Measurements from ENCODE around the gene EHMT1. TPM values are rescaled to one million over a fixed set of nuclear protein-coding genes. Genes with fewer than 3 reads are reported as not detected.

Gene EHMT1
- polyA plus RNA-seq, 2 of the 4 experiments (the other 2 are of a cell fraction) = 41.3 to 48.0 TPM

GRCh38 chr9:137603879-137604278, 14.9 kb upstream of the EHMT1 start:
- Histone ChIP-seq H3K4me1 (peaks cover 21% of the 10 kb centered on the region), H3K9me3 (no peaks in the 10 kb centered on the region), H3K4me3 (no peak overlapping the region), H3K4me2 (no peak overlapping the region), H3K27ac (no peak overlapping the region)
- TF ChIP-seq SMC3 (IDR thresholded peaks at IDR 0.05) (no peak), NFE2L2 (conservative IDR thresholded peaks at IDR 0.05; ENCODE audit: low read length) (no peak), RNF2 (IDR thresholded peaks at IDR 0.05; ENCODE audit: borderline replicate concordance, low read depth) (no peak), RCOR1 (IDR thresholded peaks at IDR 0.05; ENCODE audit: low read depth, low read length) (no peak), CBX2 (IDR thresholded peaks at IDR 0.05; ENCODE audit: borderline replicate concordance, low read depth) (no peak), PHF8 (IDR thresholded peaks at IDR 0.05; ENCODE audit: borderline replicate concordance, low read depth) (no peak), HES2 (IDR thresholded peaks at IDR 0.05) (no peak), CBX8 (IDR thresholded peaks at IDR 0.05) (no peak), ELK1 (IDR thresholded peaks at IDR 0.05; ENCODE audit: low read depth, low read length) (no peak), PBX3 (IDR thresholded peaks at IDR 0.05) (no peak), HDAC2 (IDR thresholded peaks at IDR 0.05) (no peak), MAX (IDR thresholded peaks at IDR 0.05) (no peak), USF2 (IDR thresholded peaks at IDR 0.05) (no peak), ZNF302 (CRISPR knock-in tag; IDR thresholded peaks at IDR 0.05) (no peak), HOXA7 (CRISPR knock-in tag; IDR thresholded peaks at IDR 0.05) (no peak), EP300 (IDR thresholded peaks at IDR 0.05) (no peak), E2F6 (IDR thresholded peaks at IDR 0.05; ENCODE audit: borderline replicate concordance, low read depth) (no peak), KDM5A (IDR thresholded peaks at IDR 0.05) (no peak)
- DNase-seq (ENCODE audit: low read depth in 1 of 2, low spot score in 1 of 2) = no peak
- ATAC-seq = no peak
- no peak for FAIRE-seq
- ChIA-PET POLR2A (no interaction called here), CTCF (interaction anchor here (0.7 to 18.5 kb wide), 3 partner anchors 12 to 23 kb away, joined by 3 to 175 read pairs (median 8); partner anchors contain the start of gene DPH7)
- WGBS (ENCODE audit: missing lambda C conversion rate) = 90% methylated on average over 13 of the region's 13 CpGs

GRCh38 chr9:137604345-137605086, 14.3 kb upstream of the EHMT1 start:
- no peak for TF ChIP-seq CEBPB (IDR thresholded peaks at IDR 0.05)
- TF ChIP-seq ZNF302 (CRISPR knock-in tag; IDR thresholded peaks at IDR 0.05) = no peak
- no peak for TF ChIP-seq POLR2AphosphoS2 (conservative IDR thresholded peaks at IDR 0.05; ENCODE audit: low read length)
- H3K27ac ChIP-seq = peak overlapping the region; percentile 79 to 84
- no peak for FAIRE-seq
- peak overlapping the region; percentile 76 for H3K4me3 ChIP-seq
- WGBS (ENCODE audit: missing lambda C conversion rate) = 50% methylated on average over 19 of the region's 49 CpGs
- peak overlapping the region; percentile 94 for H3K4me2 ChIP-seq
- ATAC-seq = no peak
- no peaks in the 10 kb centered on the region for H3K9me3 ChIP-seq
- POLR2A ChIA-PET = interaction anchor here (0.6 to 1.2 kb wide), 5 partner anchors 9 to 121 kb away, joined by 3 to 11 read pairs (median 9); partner anchors contain the start of genes EHMT1, PNPLA7 and ZMYND19
- CTCF ChIA-PET = interaction anchor here (1.2 to 18.5 kb wide), 2 partner anchors 13 to 24 kb away, joined by 3 to 175 read pairs; partner anchors contain the start of gene DPH7
- DNase-seq (ENCODE audit: low read depth in 1 of 2, low spot score in 1 of 2) = no peak
- peaks cover 17% of the 10 kb centered on the region for H3K4me1 ChIP-seq

Data from A549 (cell line).